Nephron progenitor cell (in vitro differentiated cells): ENCODE results near the gene RBM28.

ENCODE experiments used
- DNase-seq: peaks from one replicate; pipeline ENCODE4 v3.0.0; 2021
- H3K27ac Mint-ChIP-seq: 2 replicates; pipeline ENCODE4 v1.8.0; 2021; ENCODE audit warnings: mild to moderate bottlenecking, moderate library complexity, mixed read lengths
- H3K27me3 Mint-ChIP-seq: 2 replicates; pipeline ENCODE4 v1.8.0; 2021; ENCODE audit warnings: mild to moderate bottlenecking, low read depth, mixed read lengths; ENCODE audit not compliant: poor library complexity
- H3K36me3 Mint-ChIP-seq: 2 replicates; pipeline ENCODE4 v1.8.0; 2021; ENCODE audit warnings: low read depth, mixed read lengths
- H3K4me1 Mint-ChIP-seq: 2 replicates; pipeline ENCODE4 v1.8.0; 2021; ENCODE audit warnings: mixed read lengths
- H3K4me3 Mint-ChIP-seq: 2 replicates; pipeline ENCODE4 v1.8.0; 2021; ENCODE audit warnings: mild to moderate bottlenecking, moderate library complexity, mixed read lengths
- H3K9me3 Mint-ChIP-seq: 2 replicates; pipeline ENCODE4 v1.8.0; 2021; ENCODE audit warnings: mild to moderate bottlenecking, moderate library complexity, mixed read lengths
- TF ChIP-seq, protein P1 (sequence below): fragments of 200-600 bp; sonication (generic); IDR thresholded peaks from 2 replicates; pipeline ENCODE4 v1.5.0; 2021; ENCODE audit warnings: antibody characterized with exemption

Gene RBM28

GRCh38 chr7:128366300-128366699 lies 22.6 kb upstream of the RBM28 start:
- Mint-ChIP-seq H3K36me3 (no peaks in the 10 kb centered on the region), H3K4me1 (peaks cover 7% of the 10 kb centered on the region), H3K27ac (no peak overlapping the region), H3K27me3 (peaks cover 65% of the 10 kb centered on the region), H3K4me3 (no peak overlapping the region), H3K9me3 (no peaks in the 10 kb centered on the region)
- DNase-seq = no peak
- TF ChIP-seq, protein P1, sequence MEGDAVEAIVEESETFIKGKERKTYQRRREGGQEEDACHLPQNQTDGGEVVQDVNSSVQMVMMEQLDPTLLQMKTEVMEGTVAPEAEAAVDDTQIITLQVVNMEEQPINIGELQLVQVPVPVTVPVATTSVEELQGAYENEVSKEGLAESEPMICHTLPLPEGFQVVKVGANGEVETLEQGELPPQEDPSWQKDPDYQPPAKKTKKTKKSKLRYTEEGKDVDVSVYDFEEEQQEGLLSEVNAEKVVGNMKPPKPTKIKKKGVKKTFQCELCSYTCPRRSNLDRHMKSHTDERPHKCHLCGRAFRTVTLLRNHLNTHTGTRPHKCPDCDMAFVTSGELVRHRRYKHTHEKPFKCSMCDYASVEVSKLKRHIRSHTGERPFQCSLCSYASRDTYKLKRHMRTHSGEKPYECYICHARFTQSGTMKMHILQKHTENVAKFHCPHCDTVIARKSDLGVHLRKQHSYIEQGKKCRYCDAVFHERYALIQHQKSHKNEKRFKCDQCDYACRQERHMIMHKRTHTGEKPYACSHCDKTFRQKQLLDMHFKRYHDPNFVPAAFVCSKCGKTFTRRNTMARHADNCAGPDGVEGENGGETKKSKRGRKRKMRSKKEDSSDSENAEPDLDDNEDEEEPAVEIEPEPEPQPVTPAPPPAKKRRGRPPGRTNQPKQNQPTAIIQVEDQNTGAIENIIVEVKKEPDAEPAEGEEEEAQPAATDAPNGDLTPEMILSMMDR = no peak

DNA sequence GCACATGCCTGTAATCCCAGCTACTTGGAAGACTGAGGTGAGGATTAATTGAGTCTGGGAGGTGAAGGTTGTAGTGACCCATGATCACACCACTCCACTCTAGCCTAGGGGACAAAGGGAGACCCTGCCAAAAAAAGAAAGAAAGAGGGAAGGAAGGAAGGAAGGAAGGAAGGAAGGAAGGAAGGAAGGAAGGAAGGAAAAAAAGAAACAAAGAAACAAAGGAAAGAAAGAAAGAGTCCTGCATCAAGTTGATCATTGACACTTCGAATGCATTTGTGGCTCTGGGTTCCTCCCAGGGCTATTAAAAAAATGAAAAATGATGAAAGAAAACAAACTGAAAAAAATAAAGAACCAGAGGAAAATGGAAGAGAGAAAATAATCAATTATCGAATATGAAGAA lies 21.7 kb upstream of the RBM28 start:
- DNase-seq = no peak
- Mint-ChIP-seq H3K36me3 (no peaks in the 10 kb centered on the region), H3K27me3 (peaks cover 71% of the 10 kb centered on the region), H3K4me3 (no peak overlapping the region), H3K27ac (no peak overlapping the region), H3K4me1 (peaks cover 15% of the 10 kb centered on the region), H3K9me3 (no peaks in the 10 kb centered on the region)
- TF ChIP-seq, protein P1 = no peak

DNA sequence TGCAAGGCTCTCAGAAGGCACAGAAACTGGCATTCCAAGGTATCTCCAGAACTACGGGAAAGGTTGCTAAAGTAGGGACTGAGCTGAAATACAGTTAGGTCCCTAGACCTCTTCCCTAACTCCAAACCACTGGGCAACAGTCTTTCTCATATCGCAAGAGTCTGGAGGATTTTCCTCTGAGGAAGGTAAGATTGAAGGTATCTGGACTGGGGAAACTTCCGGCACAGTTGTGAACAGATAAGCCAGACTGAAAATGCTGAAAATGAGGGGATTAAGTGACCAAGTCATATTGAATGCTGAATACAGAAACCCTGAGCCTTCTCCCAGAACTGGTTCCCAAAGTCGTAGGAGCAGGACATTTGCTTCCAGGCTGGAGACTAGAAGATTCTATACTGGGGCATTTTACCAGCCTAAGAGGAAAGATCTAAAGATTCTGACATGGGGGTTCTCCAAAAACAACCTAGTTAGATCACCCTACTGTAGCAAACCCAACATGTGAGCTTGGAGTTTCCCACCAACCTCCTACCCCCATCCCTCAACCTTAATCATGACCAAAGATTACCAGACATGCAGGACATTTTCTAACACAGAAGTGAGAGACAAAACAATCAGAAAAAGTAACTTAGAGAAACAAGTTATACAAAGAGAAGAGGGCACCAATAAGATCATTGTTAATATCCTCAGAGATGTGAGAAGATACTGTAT lies 20.6 kb upstream of the RBM28 start:
- no peaks in the 10 kb centered on the region for H3K36me3 Mint-ChIP-seq
- no peak overlapping the region for H3K27ac Mint-ChIP-seq
- peaks cover 67% of the 10 kb centered on the region for H3K27me3 Mint-ChIP-seq
- DNase-seq = no peak
- H3K9me3 Mint-ChIP-seq = no peaks in the 10 kb centered on the region
- TF ChIP-seq, protein P1 = no peak
- H3K4me1 Mint-ChIP-seq = peaks cover 25% of the 10 kb centered on the region
- H3K4me3 Mint-ChIP-seq = no peak overlapping the region

DNA sequence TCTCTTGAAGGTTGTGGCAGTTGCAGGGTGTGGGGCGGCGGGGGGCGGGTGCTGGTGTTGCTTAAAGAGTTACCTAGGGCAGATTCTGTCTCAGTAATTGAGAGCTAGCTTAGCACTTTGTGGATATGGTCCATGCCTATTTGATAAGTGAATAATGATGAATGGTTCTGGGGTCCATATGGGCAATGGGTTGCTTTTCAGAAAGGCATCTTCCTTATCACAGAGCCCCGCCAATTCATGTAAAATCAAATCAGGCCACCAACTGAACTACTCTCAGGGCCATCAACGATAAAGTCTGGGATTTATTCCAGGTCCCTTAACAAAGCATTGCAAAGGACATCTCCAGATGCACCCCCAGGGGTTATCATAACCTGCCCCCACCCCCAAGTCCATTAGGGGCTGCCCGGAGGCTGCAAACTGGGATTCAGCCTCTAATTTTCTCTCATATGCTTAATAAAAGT lies 19.6 kb upstream of the RBM28 start:
- no peak overlapping the region for H3K27ac Mint-ChIP-seq
- H3K27me3 Mint-ChIP-seq = peaks cover 67% of the 10 kb centered on the region
- H3K36me3 Mint-ChIP-seq = no peaks in the 10 kb centered on the region
- DNase-seq = no peak
- no peaks in the 10 kb centered on the region for H3K9me3 Mint-ChIP-seq
- peak overlapping the region; percentile 22 for H3K4me3 Mint-ChIP-seq
- TF ChIP-seq, protein P1 = no peak
- peaks cover 26% of the 10 kb centered on the region for H3K4me1 Mint-ChIP-seq

GRCh38 chr7:128362670-128363069 lies 19.0 kb upstream of the RBM28 start:
- H3K36me3 Mint-ChIP-seq = no peaks in the 10 kb centered on the region
- DNase-seq = no peak
- peaks cover 31% of the 10 kb centered on the region for H3K4me1 Mint-ChIP-seq
- H3K27me3 Mint-ChIP-seq = peaks cover 67% of the 10 kb centered on the region
- H3K27ac Mint-ChIP-seq = no peak overlapping the region
- TF ChIP-seq, protein P1 = no peak
- no peaks in the 10 kb centered on the region for H3K9me3 Mint-ChIP-seq
- peak overlapping the region; percentile 84 for H3K4me3 Mint-ChIP-seq
